Activated CD4-positive, alpha-beta T cell treated with anti-CD3 and anti-CD28 coated beads for 24 hours (primary cell): ENCODE measurements around the gene UTS2R.
"Not testable (repeated sequence)": the region's sequence is repeated elsewhere in the genome, so short reads cannot be mapped to it uniquely, and the experiment has no call there.

ENCODE experiments used
- DNase-seq, 2 donors: peaks; one replicate each; pipeline ENCODE4 v3.0.0-alpha.2; 2020; ENCODE audit warnings: low read depth in 2 of 2

Gene UTS2R

DNA sequence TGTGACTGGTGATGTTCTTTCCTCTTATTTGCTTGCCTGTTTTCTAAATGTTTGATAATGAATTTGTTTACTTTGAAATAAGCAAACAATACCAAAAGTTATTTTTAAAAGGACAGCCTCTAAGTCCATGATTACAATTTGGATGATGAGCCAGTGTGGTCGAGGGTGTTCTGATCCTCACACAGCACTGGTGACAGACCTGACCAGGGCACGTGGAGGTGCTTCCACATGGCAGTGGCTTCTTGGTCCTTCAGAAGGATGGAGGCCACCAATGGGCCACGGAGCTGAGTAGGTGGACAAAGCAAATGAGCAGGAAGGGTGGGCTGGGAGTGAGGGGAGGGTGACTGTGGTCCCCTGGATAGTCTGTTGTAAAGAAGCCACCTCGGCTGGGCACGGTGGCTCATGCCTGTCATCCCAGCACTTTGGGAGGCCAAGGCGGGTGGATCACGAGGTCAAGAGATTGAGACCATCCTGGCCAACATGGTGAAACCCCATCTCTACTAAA lies 16.7 kb upstream of the UTS2R start:
- no peak for DNase-seq

DNA sequence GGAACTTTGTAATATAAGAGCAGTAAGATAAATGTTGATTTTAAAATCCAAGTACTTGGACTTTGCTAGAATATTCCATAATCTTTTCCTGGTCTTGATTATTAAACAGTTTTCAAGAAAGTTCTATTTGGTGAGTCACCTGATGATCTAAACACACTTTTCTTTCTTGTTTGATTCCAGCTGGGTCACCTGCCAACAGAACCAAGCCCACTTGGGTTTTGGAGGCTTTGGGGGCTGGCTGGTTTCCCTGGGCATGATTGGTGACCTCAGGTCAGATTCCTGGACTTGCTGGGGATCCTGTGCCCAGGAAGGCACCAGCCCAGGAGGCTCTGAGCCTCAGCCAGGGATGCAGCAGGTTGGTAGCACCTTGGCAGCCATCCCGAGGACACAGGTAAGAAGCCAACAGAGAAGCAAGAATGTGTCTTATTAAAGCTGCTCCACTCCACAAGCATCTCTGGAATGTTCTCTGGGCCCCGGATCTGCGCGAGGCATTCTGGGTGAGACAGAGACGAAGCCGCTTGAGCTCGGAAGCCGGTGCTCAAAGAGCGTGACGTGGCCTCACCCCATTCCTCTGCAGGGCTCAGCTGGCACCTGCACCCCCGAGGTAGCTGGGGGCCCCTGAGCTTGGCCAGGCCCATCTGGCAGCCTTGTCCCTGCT lies 15.7 kb upstream of the UTS2R start:
- no peak for DNase-seq

DNA sequence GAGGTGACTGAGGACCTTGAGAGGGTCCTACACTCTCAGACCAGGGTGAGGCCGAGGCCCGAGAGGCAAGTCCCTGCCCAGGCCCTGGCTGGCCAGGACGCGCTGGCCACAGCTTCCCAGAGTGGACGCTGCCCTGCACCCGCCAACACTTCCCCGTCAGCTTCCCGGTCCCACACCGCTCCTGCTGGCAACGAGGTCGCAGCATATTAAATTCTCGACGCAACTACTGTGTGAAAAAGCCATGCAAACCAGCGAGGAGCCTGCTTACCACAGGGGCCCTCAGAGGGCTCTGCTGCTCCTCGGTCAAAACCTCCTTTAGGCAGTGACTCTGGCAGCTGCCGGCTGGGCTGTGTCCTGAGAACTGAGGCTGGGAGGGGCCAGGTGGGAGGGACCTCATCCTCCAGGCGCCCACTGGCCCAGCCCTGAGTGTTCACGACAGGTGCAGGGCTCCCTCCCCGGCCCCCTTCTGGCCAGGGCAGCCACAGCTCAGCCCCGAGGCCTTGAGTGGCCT lies 14.7 kb upstream of the UTS2R start:
- no peak for DNase-seq

DNA sequence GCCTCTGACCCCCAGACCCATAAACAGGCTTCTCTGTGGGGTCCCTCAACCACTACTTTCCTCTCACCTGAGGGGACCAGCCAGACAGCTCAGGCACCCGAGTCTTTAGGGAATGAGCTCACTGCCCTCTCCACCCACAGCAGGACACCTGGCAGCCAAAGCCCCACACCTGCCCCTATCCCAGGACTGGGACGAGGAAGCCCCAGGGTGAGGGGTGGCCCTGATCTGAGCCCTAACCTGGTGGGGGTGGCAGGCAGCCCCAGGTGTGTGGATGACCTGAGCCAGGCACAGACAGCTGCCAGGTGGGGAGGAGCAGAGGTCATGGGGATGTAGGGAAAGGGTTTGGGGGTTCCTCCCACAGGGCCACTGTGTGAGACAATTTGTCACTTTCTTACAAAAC lies 14.2 kb upstream of the UTS2R start:
- DNase-seq = no peak

DNA sequence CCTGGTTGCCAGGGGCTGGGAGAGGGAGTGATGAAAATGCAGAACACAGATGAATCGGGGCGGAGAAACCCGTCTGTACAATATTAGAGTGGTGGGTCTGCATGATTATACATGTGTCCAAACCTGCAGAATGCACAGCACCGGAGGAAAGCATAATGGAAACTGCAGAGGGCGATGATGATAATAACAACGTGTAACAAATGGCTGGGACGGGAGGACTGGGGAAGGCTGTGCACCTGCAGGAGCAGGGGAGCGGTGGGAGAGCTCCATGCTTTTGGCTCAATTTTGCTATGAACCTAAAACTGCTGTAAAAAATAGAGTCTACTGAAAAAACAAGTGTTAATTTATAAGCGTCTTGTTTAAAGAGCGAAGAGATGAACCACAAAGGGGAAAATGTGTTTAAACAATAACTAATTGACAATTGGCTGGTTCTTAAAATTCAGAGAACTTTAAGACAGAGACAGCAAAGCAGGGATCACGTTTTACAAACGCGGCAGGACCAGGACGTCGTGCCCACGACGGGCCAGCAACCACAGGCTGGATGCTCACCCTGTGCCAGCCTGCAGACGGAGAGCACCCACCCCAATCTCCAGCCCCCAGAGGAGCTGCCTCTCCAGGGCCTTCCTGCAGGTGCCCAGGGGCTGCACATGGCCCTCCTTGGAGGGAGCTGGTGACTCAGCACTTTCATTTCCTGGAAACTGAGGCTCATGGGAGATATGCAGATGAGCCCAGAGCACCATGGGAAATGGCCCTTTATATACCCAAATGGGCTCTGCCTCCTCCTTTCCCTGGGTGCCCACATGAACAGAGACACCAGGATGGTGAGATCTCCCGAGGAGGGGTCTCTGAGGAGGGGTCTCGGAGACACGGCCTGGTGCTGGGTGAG lies 12.9 kb upstream of the UTS2R start, which contains the start of gene TEX19:
Gene TEX19, plus strand, starts transcription at position 783 of the 886 bp plus-strand sequence. CDS start 2,904 bp downstream, outside the sequence.
- no peak for DNase-seq

DNA sequence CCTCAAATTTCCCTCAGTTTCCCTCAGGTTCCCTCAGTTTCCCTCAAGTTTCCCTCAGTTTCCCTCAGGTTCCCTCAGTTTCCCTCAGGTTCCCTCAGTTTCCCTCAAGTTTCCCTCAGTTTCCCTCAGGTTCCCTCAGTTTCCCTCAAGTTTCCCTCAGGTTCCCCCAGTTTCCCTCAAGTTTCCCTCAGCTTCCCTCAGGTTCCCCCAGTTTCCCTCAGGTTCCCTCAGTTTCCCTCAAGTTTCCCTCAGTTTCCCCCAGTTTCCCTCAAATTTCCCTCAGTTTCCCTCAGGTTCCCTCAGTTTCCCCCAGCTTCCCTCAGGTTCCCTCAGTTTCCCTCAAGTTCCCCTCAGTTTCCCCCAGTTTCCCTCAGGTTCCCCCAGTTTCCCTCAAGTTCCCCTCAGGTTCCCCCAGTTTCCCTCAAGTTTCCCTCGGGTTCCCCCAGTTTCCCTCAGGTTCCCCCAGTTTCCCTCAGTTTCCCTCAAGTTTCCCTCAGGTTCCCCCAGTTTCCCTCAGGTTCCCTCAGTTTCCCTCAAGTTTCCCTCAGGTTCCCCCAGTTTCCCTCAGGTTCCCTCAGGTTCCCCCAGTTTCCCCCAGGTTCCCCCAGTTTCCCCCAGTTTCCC lies 12.0 kb upstream of the UTS2R start:
- DNase-seq = not testable (repeated sequence)

DNA sequence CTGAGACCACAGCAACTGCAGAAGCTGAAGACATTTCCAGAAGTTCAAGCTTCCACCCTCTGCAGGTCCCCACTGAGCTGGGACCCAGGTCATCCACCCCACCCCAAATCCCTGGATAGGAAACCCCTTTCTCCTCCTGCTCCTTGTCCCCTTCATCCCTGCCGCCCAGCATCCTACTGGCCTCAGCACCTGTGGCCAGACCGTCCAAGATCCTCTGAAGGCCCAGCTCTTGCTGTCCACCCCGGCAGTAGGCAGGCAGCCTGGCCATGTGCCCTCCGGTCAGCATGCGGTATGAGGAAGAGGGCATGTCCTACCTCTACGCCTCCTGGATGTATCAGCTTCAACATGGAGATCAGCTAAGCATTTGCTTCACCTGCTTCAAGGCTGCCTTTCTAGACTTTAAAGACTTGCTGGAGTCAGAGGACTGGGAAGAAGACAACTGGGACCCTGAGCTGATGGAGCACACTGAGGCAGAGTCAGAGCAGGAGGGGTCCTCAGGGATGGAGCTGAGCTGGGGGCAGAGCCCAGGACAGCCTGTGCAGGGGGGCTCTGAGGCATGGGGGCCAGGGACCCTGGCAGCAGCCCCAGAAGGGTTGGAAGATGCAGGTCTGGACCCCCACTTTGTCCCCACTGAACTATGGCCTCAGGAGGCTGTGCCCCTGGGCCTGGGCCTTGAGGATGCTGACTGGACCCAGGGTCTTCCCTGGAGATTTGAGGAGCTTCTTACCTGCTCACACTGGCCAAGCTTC lies 9.5 kb upstream of the UTS2R start:
- no peak for DNase-seq

DNA sequence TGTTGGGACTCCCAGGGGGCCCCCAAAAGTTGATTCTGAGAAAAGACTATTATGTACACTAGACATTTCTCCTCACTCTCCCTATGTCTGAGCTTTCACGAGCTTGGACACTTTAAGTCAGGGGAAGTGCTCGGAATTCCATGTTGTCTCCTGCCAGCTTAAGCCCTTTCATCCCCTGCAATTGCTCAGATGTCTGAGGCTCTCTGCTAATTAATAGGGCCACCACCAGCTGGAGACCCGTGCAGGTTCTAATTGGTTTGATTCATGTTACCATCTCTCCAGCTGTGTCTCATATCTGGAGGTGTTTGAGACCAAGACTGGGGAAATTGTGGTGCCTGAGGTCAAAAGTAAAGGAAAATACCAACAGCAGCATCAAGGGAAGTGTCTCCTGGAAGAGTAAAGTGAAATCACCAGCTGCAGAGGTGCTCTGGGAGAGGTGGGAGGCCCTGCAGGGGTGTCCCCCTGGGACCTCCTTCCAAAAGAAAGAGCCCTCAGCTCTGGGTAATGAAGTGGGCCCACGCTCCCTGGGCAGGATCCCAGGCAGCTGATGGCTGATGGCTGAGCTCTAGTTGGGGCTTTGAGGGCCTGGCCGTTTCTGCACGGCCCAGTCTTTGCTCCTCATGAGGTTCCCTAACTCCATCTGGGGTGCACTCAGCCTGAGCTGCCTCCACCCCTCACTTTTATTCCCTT lies 5.8 kb upstream of the UTS2R start:
- no peak for DNase-seq

DNA sequence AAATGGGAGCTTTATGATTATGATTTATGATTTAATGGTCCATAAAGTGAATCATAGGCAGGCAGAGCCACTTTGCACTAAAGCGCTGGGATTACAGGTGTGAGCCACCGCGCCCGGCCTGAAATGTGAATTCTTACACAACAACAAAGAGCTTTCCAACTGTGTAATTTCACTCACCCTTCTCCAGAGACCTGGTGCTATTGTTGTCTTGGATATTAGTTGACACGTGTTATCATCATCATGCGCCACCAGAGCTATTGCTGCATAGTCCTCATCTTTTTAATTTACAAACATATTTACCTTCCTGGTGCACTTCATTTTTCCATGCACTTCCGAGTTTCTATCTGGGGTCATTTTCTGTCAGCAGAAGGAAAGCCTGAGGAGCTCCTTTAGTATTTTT lies 4.8 kb upstream of the UTS2R start:
- no peak for DNase-seq

DNA sequence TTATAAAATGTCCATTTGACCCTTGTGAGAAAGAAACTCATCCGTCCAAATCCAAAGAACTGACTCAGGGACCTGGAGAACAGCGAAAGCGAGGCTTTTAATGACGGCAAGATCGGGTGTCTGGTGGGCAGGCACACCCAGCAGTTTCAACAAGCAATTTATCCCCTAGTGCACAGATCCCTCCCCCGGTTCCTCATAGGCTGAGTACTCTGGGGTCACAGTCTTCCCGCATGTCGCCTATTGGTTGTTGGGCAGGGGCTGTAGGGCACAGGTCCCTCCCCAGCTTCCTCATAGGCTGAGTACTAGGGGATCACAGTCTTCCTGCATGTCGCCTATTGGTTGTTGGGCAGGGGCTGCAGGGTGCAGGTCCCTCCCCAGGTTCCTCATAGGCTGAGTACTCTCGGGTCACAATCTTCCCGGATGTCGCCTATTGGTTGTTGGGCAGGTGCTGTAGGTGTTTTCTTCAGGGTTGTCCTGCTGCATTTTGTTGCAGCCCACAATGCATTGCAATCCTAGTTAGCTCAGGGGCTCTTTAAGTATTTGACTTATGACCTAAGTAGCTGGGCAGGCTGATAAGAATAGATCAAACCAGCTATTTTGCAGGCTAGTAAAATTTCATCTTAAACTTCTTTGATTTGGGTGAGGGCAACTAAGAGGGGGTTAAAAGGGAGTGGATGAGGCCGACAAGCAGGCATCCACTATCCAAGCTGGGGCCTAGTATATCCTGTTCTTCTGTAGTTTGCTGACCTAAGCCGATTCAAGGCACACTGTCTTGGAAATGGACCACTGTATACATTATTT lies 3.6 kb upstream of the UTS2R start:
- no peak for DNase-seq

DNA sequence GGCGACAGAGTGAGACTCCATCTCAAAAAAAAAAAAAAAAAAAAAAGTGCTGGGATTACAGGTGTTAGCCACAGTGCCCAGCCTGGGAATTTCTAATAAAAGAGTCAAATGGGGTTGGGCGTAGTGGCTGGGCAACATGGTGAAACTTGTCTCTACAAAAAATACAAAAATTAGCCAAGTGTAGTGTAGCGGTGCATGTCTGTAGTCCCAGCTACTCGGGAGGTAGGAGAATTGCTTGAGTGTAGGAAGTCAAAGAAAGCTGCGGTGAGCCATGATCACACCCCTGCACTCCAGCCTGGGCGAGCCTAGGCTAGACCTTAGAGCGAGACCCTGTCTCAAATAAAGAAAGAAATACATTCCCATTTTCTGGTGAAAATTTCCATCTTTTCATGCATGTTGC lies 2.4 kb upstream of the UTS2R start:
- no peak for DNase-seq

DNA sequence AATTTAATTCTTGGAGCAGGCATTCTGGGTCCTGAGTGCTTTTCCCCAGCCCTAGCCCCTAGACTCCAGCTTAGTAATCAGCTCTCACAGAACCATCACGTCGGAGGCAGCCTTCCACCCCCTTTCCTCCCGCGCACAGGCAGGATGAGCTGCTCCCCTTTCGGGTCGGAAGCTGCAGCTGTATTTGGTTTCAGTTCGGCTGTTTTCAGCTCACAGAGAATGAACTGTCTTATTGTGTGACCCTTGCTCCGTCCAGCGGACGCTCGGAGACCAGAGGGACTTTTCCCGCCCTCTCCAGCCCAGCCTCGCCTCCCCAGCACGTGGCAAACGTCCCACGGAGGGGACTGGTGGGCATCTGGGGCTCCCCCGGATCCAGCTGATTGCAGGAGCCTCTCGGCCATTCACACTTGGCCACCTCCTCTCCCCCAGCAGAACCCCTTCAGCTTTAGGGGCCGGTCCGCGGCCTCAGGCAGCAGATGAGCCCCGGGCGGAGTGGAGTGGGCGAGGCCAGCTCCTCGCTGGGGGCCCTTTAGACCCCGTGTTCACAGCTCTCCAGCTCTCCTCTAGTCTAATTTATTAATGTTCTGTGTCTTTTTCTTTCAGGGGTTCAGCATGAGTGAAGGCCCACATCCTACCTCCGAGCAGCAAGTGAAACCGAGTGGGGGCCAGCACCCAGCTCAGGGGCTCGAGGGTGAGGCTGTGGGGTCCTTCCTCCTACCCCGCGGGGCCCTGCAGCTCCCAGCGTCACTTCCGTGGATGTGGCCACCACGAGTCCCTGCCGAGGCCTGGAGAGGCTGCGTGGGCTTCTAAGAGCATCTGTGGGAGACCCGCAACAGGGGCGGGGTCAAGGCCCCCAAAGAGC lies 863 bp upstream of the UTS2R start:
- peak in 1 of 2 donors; percentile 31 for DNase-seq

DNA sequence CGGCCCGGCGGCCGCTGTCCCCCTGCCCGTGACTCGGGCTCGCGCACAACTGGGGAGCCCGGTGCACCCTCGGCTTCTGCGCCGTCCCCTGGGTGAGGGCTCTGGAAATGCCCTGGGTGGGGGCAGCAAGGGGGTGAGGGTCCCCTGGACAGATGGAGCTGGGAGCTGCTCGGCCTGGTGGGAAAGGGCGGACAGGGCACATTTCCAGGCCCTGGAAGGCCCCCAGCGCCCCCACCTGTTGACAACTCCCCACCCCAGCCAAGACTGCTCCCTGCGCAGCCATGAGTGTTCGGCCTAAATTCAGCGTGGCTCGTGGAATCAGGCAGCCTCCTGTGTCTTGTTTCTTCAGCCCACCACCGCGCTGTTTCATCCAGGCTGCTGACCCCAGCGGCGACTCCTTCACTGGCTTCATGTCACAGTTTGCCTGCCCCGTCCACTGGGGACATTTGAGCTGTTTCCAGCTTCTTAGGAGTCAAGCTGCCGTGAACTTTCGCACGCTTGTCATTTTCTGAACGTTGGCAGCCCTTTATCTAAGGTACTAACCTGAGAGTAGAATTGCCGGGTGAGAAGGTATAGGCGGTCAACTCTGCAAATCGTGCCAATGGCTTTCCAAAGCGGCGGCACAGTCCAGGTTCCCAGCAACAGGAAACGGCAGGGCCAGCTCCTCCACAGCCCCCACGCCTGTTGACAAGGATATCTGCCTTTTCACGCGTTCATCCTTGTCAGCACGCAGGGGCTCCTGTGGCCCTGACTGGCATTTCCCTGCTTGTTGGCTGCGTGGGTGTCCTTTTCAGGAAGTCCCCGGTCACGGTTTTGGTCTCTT lies 895 bp downstream of the UTS2R start:
- DNase-seq = no peak

DNA sequence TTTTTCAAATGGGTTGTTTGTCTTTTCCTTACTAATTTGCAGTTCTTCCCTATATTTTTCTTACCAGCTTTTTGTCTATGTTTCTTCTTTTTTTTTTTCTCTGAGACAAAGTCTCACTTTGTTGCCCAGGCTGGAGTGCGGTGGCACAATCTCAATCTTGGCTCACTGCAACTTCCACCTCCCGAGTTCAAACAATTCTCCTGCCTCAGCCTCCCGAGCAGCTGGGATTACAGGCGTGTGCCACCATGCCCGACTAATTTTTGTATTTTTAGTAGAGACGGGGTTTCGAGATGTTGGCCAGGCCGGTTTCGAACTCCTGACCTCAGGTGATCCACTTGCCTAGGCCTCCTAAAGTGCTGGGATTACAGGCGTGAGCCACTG lies 1.5 kb downstream of the UTS2R start:
- DNase-seq = not testable (repeated sequence)

DNA sequence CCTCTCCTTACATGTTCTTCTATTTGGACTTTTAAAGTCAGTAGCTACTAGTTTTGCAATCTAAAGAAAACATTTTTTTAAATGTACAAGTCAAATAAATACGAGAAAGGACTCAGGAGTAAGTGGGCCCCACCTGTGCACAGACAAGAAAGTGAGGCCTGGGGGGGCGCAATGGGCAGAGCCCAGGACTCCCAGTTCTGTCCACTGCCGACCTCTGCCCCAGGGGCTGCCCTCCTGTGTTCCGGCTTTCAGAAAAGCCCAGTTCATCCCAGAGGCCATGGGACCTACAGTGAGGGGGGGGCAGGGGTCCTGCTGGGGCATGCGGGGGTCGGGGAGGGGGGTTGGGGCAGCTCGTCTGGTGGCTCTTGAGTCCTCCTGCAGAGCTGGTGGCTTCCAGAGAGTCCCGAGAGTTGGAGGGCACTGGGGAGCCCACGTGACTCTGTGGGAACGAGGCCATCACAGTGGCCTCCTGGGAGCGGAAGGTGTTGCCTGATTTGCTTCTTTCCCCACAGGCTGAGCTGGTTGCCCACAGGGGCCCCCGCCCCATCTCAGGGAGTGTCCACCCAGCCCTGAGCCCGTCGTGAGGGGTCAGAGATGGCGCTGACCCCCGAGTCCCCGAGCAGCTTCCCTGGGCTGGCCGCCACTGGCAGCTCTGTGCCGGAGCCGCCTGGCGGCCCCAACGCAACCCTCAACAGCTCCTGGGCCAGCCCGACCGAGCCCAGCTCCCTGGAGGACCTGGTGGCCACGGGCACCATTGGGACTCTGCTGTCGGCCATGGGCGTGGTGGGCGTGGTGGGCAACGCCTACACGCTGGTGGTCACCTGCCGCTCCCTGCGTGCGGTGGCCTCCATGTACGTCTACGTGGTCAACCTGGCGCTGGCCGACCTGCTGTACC lies 2.4 kb downstream of the UTS2R start:
- no peak for DNase-seq

DNA sequence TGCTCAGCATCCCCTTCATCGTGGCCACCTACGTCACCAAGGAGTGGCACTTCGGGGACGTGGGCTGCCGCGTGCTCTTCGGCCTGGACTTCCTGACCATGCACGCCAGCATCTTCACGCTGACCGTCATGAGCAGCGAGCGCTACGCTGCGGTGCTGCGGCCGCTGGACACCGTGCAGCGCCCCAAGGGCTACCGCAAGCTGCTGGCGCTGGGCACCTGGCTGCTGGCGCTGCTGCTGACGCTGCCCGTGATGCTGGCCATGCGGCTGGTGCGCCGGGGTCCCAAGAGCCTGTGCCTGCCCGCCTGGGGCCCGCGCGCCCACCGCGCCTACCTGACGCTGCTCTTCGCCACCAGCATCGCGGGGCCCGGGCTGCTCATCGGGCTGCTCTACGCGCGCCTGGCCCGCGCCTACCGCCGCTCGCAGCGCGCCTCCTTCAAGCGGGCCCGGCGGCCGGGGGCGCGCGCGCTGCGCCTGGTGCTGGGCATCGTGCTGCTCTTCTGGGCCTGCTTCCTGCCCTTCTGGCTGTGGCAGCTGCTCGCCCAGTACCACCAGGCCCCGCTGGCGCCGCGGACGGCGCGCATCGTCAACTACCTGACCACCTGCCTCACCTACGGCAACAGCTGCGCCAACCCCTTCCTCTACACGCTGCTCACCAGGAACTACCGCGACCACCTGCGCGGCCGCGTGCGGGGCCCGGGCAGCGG lies 3.2 kb downstream of the UTS2R start:
- DNase-seq = no peak
